Loucy (cell line): ENCODE measurements around the gene DCAF15.

Source experiments
- EZH2phosphoT487 ChIP-seq: fragments of 200-600 bp; IDR thresholded peaks from 2 replicates; pipeline ENCODE4 v1.6.1; 2018; ENCODE audit warnings: antibody characterized with exemption, mild to moderate bottlenecking, moderate library complexity, borderline replicate concordance
- TF ChIP-seq, protein P1 (sequence below): fragments of 200-600 bp; sonication (generic); conservative IDR thresholded peaks from 2 replicates; pipeline ENCODE4 v1.5.1; 2014; ENCODE audit warnings: mild to moderate bottlenecking, antibody characterized with exemption, low read length

GRCh38 chr19:13926010-13926409, 26.3 kb upstream of the DCAF15 start:
- TF ChIP-seq, protein P1, sequence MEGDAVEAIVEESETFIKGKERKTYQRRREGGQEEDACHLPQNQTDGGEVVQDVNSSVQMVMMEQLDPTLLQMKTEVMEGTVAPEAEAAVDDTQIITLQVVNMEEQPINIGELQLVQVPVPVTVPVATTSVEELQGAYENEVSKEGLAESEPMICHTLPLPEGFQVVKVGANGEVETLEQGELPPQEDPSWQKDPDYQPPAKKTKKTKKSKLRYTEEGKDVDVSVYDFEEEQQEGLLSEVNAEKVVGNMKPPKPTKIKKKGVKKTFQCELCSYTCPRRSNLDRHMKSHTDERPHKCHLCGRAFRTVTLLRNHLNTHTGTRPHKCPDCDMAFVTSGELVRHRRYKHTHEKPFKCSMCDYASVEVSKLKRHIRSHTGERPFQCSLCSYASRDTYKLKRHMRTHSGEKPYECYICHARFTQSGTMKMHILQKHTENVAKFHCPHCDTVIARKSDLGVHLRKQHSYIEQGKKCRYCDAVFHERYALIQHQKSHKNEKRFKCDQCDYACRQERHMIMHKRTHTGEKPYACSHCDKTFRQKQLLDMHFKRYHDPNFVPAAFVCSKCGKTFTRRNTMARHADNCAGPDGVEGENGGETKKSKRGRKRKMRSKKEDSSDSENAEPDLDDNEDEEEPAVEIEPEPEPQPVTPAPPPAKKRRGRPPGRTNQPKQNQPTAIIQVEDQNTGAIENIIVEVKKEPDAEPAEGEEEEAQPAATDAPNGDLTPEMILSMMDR = no peak
- TF ChIP-seq EZH2phosphoT487 = no peak
